ENCODE results near the gene MTMR2. TPM values are rescaled to one million over a fixed set of nuclear protein-coding genes. Genes with fewer than 3 reads are reported as not detected.
A peak's percentile ranks its signal among the peaks of the same experiment; 100 is the strongest.

MTMR2 gene
- polyA plus RNA-seq, 5 donors = 41.4 to 74.6 (median 58.1) TPM

- no peak for DNase-seq
These were observed 3.3 kb downstream of the MTMR2 start for GRCh38 chr11:95920460-95921105.

- no peak for DNase-seq
These were observed 4.4 kb downstream of the MTMR2 start for GRCh38 chr11:95919514-95919913.

- DNase-seq = no peak
These were observed 5.2 kb downstream of the MTMR2 start for GRCh38 chr11:95918720-95919119.

- DNase-seq = no peak
These were observed 5.9 kb downstream of the MTMR2 start for GRCh38 chr11:95918056-95918455.

GRCh38 chr11:95917193-95918036 lies 6.5 kb downstream of the MTMR2 start:
- peak in 1 of 2 donors; percentile 42 for DNase-seq

- DNase-seq = no peak
These were observed 7.9 kb downstream of the MTMR2 start for GRCh38 chr11:95916049-95916448.

- no peak for DNase-seq
These were observed 8.9 kb downstream of the MTMR2 start for GRCh38 chr11:95915051-95915450.

- no peak for DNase-seq
These were observed 9.9 kb downstream of the MTMR2 start for GRCh38 chr11:95913830-95914615.

- DNase-seq = no peak
These were observed 10.9 kb downstream of the MTMR2 start for GRCh38 chr11:95912902-95913560.

- no peak for DNase-seq
These were observed 12.5 kb downstream of the MTMR2 start for GRCh38 chr11:95911369-95911759.

GRCh38 chr11:95910638-95911368 lies 13.1 kb downstream of the MTMR2 start:
- no peak for DNase-seq

- no peak for DNase-seq
These were observed 15.1 kb downstream of the MTMR2 start for GRCh38 chr11:95908826-95909225.

- DNase-seq = no peak
These were observed 16.4 kb downstream of the MTMR2 start for GRCh38 chr11:95907476-95907875.

- DNase-seq = no peak
These were observed 19.8 kb downstream of the MTMR2 start for GRCh38 chr11:95904009-95904650.

GRCh38 chr11:95898782-95899181 lies 25.1 kb downstream of the MTMR2 start:
- no peak for DNase-seq

GRCh38 chr11:95897731-95898130 lies 26.2 kb downstream of the MTMR2 start:
- no peak for DNase-seq

GRCh38 chr11:95895815-95896214 lies 28.1 kb downstream of the MTMR2 start:
- no peak for DNase-seq

GRCh38 chr11:95892892-95893570 lies 30.9 kb downstream of the MTMR2 start:
- no peak for DNase-seq

- no peak for DNase-seq
These were observed 31.4 kb downstream of the MTMR2 start for GRCh38 chr11:95892492-95892891.
